Measurements from ENCODE around the gene SZT2.
"Not testable (repeated sequence)": the region's sequence is repeated elsewhere in the genome, so short reads cannot be mapped to it uniquely, and the experiment has no call there.

SZT2 gene

GRCh38 chr1:43460988-43461693, 71.4 kb downstream of the SZT2 start:
- DNase-seq: no peak

GRCh38 chr1:43463479-43463878, 73.8 kb downstream of the SZT2 start:
- DNase-seq: no peak

DNA sequence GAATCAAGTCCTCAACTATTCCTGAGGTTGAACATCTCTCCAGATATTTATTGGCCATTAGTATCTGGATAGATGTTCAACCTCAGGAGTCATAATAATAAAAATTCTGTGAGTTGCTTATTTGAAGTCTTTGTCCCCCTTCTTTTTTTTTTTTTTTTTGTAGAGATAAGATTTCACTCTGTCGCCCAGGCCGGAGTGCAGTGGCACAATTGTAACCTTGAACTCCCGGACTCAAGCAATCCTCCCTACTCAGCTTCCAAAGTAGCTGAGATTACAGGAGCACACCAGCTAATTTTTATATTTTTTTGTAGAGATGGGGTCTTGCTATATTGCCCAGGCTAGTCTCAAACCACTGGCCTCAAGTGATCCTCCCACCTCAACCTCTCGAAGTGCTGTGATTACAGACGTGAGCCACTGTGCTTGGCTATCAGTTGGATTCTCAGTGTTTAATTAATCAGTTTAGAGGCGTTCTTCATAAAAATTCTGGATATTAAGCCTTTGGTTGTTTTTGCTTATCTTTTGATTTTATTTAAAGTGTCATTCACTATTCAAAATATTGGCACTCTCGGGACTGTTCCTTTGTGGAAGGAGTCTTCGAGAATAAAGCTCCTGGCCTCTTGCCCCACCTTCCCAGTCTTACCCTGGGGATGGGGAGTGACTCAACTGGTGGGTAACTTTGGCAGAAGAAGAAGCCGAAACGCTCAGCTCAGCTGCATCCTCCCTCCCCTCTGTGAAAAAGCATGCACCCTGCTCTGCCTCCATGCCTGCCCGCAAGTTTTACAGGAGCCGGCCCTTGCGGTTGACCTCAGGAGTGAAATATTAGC, 75.2 kb downstream of the SZT2 start:
- DNase-seq: no peak

DNA sequence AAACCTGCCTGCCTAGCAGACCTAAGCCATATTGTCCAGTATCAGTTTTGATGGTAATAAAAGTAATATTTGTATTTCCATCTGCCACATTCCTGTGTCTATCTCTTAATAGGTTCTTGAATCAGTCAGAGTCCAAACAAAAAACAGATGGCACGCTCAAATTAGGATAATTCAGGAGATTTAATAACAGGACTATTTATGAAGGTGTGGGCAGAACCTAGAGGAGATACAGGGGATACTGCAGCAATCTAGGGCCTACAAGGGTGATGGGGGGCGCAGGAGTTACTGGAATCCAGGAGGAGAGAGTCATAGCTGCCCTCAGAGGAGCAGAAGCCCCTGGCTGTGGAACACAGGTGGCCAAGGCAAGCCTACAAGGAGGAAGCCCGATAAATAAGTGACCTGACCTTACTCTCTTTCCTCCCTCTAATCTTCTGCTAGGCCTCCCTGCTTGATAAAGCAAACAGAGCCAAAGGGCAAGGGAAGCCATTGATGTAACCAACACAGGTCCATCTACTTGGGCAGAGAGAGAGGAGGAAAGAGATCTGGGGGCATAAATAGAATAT, 75.9 kb downstream of the SZT2 start:
- no peak for DNase-seq

DNA sequence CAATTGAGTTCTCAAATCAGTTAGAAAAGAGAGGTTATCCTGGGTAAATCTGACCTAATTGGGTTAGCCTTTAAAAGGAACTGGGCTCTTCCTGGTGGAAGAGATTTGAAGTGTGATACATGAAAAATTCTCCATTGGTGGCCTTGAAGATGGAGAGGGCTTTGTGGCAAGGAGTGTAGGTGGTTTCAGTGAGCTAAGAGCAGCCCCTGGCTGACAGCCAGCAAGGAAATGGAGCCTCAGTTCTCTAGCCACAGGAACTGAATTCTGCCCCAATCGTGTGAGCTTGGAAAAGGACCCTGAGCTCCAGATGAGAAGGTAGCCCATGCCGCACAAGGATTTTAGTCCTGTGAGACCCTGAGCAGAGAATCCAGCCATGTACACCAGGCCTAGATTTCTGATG, 76.7 kb downstream of the SZT2 start:
- no peak for DNase-seq

- no peak for DNase-seq
Observed at GRCh38 chr1:43468414-43468813, 78.7 kb downstream of the SZT2 start.

DNA sequence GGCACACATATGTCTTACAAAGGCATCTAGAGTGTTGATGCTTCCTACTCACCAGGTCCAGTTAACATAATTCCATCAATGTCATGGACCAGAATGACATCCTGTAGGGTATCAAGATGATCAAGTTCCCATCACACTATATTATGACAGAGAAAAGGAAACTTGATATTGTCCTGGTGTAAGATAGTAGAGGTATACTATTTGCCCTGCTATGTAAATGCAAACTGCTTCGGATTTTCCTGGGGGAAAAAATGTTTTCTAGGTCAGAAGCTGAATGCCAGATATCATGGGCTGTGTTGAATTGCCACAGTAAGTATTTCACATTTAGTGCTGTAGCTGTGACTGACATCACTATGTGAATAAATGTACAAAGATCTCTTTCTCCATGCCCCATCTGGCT, 80.2 kb downstream of the SZT2 start:
- no peak for DNase-seq

DNA sequence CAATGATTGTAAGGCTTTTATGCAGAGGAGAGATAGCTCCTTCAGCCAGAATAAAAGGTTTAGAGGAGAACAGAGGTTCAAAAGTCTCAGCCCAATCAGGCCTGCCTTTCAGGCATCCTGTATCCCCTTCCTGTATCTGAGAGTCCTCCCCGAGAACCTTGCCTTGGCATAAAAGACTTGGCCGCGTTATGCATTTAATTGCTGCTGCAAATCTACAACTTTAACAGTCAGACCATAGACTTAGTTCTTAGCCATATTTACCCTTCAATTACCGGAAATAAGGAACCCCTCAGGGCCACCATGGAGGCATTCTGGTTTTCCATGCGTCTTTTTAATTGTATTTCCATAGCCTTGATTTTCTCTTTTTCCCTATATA, 82.4 kb downstream of the SZT2 start:
- no peak for DNase-seq

- not testable (repeated sequence) for DNase-seq
Observed at GRCh38 chr1:43472463-43473151, 82.9 kb downstream of the SZT2 start.

GRCh38 chr1:43473463-43473862, 83.8 kb downstream of the SZT2 start:
- no peak for DNase-seq

DNA sequence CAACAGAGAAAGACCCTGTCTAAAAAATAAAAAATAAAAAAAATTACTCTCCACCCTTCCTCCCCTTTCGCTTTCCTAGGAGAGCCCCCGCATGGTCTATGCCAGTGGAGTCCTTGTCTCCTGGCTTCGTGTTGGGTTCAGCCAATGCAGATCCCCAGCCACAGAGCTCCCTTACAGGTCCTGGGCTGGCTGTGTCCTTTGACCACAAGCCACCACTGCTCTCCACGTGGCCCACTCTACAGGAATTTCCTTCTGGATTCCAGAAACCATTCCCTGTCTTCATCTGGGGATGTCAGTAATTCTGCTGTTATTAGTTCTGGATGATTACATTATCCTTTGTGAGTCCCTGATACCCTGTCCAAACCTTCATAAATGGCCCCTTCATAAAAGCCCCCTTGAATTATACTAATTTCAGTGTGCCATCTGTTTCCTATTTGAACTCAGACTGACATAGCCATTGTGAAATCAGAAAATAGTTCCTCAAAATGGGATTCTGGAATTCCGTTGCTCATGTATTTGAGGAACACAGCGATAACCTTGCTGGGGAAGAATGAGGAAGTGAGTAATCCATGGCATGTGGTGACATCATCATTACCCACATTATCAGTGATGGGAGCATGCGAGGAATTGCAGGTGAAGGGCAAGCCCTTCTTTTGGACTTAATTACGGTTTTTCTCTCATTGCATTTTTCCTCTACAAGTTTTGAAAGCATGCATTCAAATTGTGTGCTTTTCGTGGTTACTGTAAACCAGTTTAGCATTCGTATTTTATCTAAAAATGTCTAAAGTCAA, 86.1 kb downstream of the SZT2 start:
- DNase-seq: not testable (repeated sequence)

GRCh38 chr1:43477716-43478115, 88.0 kb downstream of the SZT2 start:
- DNase-seq: no peak

DNA sequence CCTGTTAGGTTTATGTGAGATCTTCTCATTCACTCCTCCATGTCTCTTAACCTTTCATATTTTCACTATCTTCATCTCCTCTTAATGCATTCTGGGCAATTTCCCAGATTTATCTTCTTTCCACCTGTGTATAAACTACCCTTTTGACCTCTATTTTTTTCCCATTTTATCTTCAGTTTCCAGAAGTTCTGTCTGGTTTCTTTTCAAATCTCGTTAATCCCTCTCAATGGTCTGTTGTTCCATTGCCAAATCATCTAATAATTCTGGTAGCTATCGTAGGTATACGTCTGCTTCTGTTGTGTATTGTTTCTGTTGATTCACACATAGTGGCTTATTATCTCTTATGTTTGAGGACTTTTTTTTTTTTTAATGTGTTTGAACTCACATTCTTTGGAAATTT, 89.7 kb downstream of the SZT2 start:
- DNase-seq: no peak

- DNase-seq: no peak
Observed at GRCh38 chr1:43481491-43481890, 91.8 kb downstream of the SZT2 start.

- no peak for DNase-seq
Observed at GRCh38 chr1:43482215-43482614, 92.5 kb downstream of the SZT2 start.

DNA sequence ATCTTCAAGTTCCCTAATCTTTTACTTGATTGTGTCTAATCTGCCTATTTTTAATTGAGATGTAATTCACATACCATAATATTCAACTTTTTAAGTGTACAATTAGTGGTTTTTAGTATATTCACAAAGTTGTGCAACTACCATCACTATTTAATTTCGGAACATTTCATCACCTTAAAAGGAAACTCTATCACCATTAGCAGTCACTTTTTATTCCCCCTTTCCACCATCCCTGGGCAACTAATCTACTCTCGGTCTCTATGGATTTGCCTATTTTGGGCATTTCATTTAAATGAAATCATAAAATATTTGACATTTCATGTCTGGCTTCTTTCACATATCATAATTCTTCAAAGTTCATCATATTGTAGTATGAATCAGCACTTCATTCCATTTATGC, 94.7 kb downstream of the SZT2 start:
- DNase-seq: no peak

DNA sequence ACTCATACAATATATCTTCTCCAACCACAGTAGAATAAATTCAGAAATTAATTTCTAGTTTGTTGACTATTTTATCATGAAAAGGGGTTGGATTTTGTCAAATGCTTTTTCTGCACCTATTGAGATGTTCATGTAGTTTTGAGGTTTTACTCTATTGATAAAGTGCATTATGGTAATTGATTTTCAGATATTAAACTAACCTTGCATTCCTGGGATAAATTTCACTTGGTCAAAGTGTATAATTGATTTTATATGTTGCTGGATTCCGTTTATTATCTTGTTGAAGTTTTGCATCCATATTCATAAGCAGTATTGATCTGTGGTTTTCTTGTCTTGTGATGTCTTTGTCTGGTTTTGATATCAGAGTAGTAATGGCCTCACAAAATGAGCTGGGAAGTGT, 98.5 kb downstream of the SZT2 start:
- no peak for DNase-seq

- DNase-seq: no peak
Observed at GRCh38 chr1:43491061-43491460, 101.4 kb downstream of the SZT2 start.

GRCh38 chr1:43492826-43493225, 103.1 kb downstream of the SZT2 start:
- DNase-seq: no peak

DNA sequence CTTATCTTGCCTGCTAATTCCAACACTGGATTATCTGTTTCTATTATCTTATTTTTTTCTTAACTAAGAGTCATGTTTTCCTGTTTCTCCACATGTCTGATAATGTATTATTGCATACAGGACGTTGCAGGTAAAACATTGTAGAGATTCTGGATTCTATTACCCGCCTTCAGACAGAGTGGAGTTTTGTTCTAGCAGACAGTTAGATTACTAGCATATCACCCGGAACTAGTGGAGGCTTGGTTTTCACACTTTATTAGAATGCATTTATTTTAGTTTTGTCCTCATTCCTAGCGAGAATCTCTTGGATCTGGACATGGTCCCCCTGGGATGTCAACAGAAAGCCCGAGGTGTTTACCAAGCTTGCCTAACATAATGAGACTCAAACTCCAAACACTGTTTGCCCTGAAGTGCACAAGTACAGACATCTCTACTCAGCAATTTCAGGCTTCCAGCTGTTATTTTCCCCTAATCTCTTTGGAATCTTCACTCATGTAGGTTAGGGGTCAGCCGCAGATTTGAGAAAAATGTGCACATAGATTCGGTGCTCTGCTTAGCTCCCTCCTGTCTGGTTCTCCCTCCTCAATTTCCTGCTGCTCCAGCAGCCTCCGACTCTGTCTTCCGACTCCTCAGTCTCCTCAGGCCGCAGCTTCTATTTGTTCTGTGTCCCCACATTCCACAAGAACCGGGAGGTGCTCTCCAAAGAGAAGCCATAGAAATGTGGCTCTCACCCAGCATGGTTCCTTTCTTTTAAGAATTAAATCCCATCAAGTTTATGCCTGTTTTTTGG, 104.2 kb downstream of the SZT2 start:
- DNase-seq: no peak

DNA sequence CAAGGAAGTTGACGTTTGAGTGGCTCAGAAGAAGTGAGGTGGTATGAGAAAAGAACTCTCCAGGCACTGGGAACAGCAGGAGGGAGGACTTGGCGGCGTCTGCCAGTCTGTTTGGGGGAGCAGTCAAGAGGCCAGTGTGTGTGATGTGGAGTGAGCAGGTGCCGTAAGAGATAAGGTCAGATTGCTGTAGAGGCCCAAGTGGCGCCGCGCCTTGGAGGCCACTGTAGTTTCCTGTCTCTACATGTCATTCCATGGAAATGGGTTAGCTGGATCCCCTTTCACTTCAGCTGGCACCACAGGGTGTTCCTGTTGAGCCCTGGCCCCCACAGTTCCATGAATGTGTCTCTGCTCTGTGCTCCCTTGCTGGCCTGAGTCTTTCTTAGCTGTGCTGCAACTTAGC, 105.5 kb downstream of the SZT2 start:
- no peak for DNase-seq

- no peak for DNase-seq
Observed at GRCh38 chr1:43499898-43500297, 110.2 kb downstream of the SZT2 start.
